Measurements from ENCODE around the gene RPTOR. TPM values are rescaled to one million over a fixed set of nuclear protein-coding genes. Genes with fewer than 3 reads are reported as not detected.
A peak's percentile ranks its signal among the peaks of the same experiment; 100 is the strongest.
"Not testable (repeated sequence)": the region's sequence is repeated elsewhere in the genome, so short reads cannot be mapped to it uniquely, and the experiment has no call there.

The RPTOR gene
- total RNA-seq, 3 donors from 2014 or later = 76.1 to 98.3 (median 89.5) TPM

GRCh38 chr17:80870401-80870800, 325.8 kb downstream of the RPTOR start:
- peaks cover 16% of the 10 kb centered on the region for H3K36me3 Mint-ChIP-seq (ENCODE audit: insufficient read depth)
- H3K9me3 Mint-ChIP-seq = no peaks in the 10 kb centered on the region
- H3K4me3 Mint-ChIP-seq = no peak overlapping the region
- ATAC-seq = peak; percentile 60 to 66
- H3K27me3 Mint-ChIP-seq (ENCODE audit: low read depth) = no peaks in the 10 kb centered on the region
- peaks cover 73% of the 10 kb centered on the region for H3K4me1 Mint-ChIP-seq (ENCODE audit: low read depth)
- no peak for DNase-seq

GRCh38 chr17:80871341-80871740, 326.7 kb downstream of the RPTOR start:
- ATAC-seq = peak in 1 of 2 donors; percentile 32
- Mint-ChIP-seq H3K4me1 (ENCODE audit: low read depth) (peaks cover 68% of the 10 kb centered on the region), H3K27me3 (ENCODE audit: low read depth) (no peaks in the 10 kb centered on the region), H3K36me3 (ENCODE audit: insufficient read depth) (peaks cover 17% of the 10 kb centered on the region), H3K4me3 (peak overlapping the region; percentile 28), H3K9me3 (no peaks in the 10 kb centered on the region)
- DNase-seq = no peak

DNA sequence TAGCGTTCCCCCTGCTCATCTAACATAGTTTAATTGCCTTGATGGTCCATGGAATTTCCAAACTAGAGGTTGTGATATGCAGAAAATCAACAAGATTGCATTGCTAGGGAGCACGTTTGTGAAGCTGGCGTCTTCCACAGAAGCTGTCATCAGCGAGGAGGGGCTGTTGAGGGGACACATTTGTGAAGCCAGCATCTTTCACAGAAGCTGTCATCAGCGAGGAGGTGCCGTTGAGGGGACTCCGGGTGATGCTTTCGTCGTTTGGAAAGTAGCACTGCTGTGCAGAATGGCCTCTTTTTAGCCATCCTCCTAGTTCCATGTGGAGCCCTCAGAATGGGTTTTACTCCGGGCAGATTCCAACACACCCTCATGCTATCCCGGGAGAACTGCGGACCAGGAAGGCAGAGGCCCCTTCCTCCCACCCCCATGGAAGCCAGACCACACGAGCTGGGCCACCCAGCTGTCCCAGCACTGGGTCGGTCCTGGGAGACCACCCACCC, 327.4 kb downstream of the RPTOR start:
- no peaks in the 10 kb centered on the region for H3K27me3 Mint-ChIP-seq (ENCODE audit: low read depth)
- no peak for ATAC-seq
- peak overlapping the region; percentile 20 for H3K4me3 Mint-ChIP-seq
- peaks cover 18% of the 10 kb centered on the region for H3K36me3 Mint-ChIP-seq (ENCODE audit: insufficient read depth)
- H3K4me1 Mint-ChIP-seq (ENCODE audit: low read depth) = peaks cover 69% of the 10 kb centered on the region
- no peak for DNase-seq
- H3K9me3 Mint-ChIP-seq = no peaks in the 10 kb centered on the region

- no peak overlapping the region for H3K4me3 Mint-ChIP-seq
- H3K36me3 Mint-ChIP-seq (ENCODE audit: insufficient read depth) = peaks cover 20% of the 10 kb centered on the region
- no peak for ATAC-seq
- H3K9me3 Mint-ChIP-seq = no peaks in the 10 kb centered on the region
- DNase-seq = no peak
- H3K27me3 Mint-ChIP-seq (ENCODE audit: low read depth) = no peaks in the 10 kb centered on the region
- H3K4me1 Mint-ChIP-seq (ENCODE audit: low read depth) = peaks cover 71% of the 10 kb centered on the region
These were observed 328.1 kb downstream of the RPTOR start for GRCh38 chr17:80872501-80873306.

GRCh38 chr17:80873307-80873951, 328.8 kb downstream of the RPTOR start:
- H3K9me3 Mint-ChIP-seq = no peaks in the 10 kb centered on the region
- H3K36me3 Mint-ChIP-seq (ENCODE audit: insufficient read depth) = peaks cover 20% of the 10 kb centered on the region
- no peak overlapping the region for H3K4me3 Mint-ChIP-seq
- peaks cover 71% of the 10 kb centered on the region for H3K4me1 Mint-ChIP-seq (ENCODE audit: low read depth)
- no peak for DNase-seq
- no peak for ATAC-seq
- H3K27me3 Mint-ChIP-seq (ENCODE audit: low read depth) = no peaks in the 10 kb centered on the region

DNA sequence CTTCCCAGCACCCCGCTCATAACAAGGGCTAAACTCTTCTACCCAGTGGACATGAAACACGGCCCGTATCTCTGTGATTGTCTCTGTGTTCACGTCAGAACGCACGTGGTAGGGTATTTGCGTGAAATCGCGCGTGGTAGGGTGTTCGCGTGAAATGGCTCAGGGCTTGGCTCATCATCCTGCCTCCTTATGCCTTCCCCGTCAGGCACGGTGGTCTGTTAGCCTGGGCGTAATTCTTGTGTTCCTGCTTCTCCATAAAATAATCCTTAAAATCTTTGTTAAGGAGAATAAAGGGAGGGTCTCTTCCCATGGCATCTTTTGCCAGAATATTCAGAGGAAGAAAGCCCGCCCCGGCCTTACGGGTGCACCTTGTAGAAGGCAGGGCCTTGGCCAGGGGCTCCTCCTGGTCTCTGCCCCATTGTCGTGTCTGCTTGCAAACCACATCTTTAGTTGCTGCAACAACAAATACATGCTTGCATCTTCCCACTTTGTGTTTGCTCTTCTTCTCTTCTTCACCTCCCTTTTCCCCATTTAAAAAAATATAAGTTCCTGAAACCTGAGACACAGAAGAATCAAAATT, 330.3 kb downstream of the RPTOR start:
- peaks cover 67% of the 10 kb centered on the region for H3K4me1 Mint-ChIP-seq (ENCODE audit: low read depth)
- DNase-seq (no peak), ATAC-seq (no peak)
- peaks cover 21% of the 10 kb centered on the region for H3K36me3 Mint-ChIP-seq (ENCODE audit: insufficient read depth)
- no peaks in the 10 kb centered on the region for H3K27me3 Mint-ChIP-seq (ENCODE audit: low read depth)
- H3K9me3 Mint-ChIP-seq = no peaks in the 10 kb centered on the region
- H3K4me3 Mint-ChIP-seq = no peak overlapping the region

GRCh38 chr17:80875480-80875995, 330.9 kb downstream of the RPTOR start:
- DNase-seq; H3K9me3 Mint-ChIP-seq; ATAC-seq; H3K27me3 Mint-ChIP-seq (ENCODE audit: low read depth); H3K4me3 Mint-ChIP-seq: not testable (repeated sequence)
- peaks cover 25% of the 10 kb centered on the region for H3K36me3 Mint-ChIP-seq (ENCODE audit: insufficient read depth)
- peaks cover 64% of the 10 kb centered on the region for H3K4me1 Mint-ChIP-seq (ENCODE audit: low read depth)

DNA sequence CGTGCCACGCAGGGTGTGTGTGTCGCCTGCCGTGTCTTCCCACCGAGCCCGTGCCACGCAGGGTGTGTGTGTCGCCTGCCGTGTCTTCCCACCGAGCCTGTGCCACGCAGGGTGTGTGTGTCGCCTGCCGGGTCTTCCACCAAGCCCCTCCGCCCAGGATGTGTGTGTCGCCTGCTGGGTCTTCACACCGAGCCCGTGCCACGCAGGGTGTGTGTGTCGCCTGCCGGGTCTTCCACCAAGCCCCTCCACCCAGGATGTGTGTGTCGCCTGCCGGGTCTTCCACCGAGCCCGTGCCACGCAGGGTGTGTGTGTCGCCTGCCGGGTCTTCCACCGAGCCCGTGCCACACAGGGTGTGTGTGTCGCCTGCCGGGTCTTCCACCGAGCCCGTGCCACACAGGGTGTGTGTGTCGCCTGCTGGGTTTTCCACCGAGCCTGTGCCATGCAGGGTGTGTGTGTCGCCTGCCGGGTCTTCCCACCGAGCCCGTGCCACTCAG, 331.9 kb downstream of the RPTOR start:
- not testable (repeated sequence) for H3K27me3 Mint-ChIP-seq (ENCODE audit: low read depth); DNase-seq; ATAC-seq; H3K9me3 Mint-ChIP-seq
- H3K36me3 Mint-ChIP-seq (ENCODE audit: insufficient read depth) = peaks cover 31% of the 10 kb centered on the region
- peak overlapping the region; percentile 71 for H3K4me3 Mint-ChIP-seq
- H3K4me1 Mint-ChIP-seq (ENCODE audit: low read depth) = peaks cover 54% of the 10 kb centered on the region

DNA sequence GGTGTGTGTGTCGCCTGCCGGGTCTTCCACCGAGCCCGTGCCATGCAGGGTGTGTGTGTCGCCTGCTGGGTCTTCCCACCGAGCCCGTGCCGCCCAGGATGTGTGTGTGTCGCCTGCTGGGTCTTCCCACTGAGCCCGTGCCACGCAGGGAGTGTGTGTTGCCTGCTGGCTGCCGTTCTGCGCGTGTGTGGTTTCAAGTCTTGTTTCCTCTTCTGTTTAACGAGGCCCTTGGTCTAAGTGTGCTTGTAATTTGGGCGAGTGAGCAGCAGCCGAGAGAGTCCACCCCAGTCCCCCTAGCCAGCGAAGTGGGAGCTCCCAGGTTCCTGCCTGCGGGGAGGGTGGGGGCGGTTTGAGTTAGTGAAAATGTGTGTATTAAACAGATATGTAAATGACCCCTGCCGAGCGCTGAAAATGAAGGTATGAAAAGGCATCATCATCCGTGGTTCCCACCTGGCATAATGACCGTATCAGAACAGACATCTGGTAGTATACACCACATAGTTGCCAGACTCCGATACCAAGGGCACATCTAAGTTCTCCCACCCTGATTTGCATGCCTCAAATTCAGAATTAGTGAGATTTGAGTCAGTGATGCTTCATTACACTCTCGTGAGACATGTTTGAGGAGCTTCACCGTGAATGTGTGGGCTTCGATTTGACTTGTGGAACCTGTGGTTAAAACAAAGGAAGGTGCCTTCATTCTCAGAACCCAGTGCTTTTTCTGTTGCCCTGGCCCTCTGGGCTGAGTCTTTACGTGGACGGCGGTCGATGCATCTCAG, 332.5 kb downstream of the RPTOR start:
- Mint-ChIP-seq H3K9me3 (no peaks in the 10 kb centered on the region), H3K4me1 (ENCODE audit: low read depth) (peaks cover 48% of the 10 kb centered on the region), H3K27me3 (ENCODE audit: low read depth) (no peaks in the 10 kb centered on the region), H3K36me3 (ENCODE audit: insufficient read depth) (peaks cover 35% of the 10 kb centered on the region), H3K4me3 (peak overlapping the region; percentile 71)
- DNase-seq (peak; percentile 30), ATAC-seq (peak; percentile 93 to 95)

DNA sequence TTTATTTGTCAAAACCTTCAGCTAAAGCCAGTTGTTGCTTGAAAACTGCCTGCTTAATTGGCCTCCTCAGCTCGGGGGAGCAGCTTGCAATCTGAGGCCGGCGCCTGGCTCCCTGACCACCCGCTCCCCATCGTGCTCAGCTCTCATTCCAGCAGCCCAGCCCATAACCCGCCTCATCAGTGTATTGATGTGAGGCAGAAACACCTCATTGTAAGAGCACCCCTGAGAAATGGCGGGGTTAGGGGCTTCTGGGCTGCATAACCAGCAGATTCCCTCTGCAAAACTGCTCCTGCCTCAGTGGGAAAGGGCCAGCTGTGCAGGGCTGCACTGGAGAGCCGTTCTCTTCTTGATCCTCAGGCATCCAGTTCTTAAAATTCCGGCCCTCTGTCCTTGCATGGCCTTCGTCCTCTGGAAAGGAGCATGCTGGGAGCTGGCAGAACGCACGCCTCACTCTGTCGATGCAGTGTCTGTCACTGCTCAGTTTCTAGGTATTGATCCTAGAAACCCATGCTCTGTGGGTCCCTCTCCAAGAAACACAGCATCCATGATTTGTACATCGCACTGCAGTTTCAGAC, 333.2 kb downstream of the RPTOR start:
- DNase-seq (no peak), ATAC-seq (peak in 1 of 2 donors; percentile 3)
- no peaks in the 10 kb centered on the region for H3K9me3 Mint-ChIP-seq
- H3K4me1 Mint-ChIP-seq (ENCODE audit: low read depth) = peaks cover 45% of the 10 kb centered on the region
- peak overlapping the region; percentile 71 for H3K4me3 Mint-ChIP-seq
- no peaks in the 10 kb centered on the region for H3K27me3 Mint-ChIP-seq (ENCODE audit: low read depth)
- peaks cover 42% of the 10 kb centered on the region for H3K36me3 Mint-ChIP-seq (ENCODE audit: insufficient read depth)

DNA sequence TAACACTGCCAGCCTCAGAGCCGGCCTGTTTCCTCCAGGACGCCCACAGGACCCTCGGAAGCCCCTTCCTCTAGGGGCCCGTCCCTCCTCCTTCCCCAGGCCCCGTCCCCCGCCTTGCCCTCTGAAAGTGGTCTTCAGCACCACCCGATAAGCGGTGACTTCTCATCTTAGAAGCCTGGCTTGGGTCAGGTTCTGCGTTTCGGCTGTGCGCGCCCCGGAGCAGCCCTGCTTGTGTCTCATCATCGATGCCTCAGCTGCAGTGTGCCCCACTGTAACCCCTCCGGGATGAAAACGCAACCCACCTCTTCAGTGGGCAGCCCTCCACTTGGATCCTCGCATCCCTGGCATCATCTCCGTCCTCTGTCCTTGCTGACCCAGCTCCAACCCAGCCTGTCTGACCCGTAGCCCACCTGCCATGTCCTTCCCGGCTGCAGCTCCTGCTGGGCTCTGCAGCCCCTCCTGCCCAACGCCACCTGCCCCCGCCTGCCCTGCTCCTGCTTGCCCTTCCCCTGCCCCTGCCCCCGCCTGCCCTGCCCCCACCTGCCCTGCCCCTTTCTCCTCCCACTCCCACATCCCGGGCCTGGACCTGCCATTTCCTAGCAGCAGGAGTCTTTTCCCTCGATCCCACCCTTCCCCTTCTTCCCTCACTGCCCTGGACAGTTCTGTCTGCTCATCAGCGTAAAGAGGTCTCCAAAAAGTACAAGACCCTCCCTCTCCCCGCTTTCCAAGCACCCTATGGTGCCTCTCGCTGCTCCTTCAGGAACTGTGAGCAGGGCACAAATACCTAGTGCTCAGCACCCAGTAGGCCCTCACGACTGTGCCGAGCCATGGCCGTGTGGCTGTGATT, 334.5 kb downstream of the RPTOR start:
- no peaks in the 10 kb centered on the region for H3K9me3 Mint-ChIP-seq
- no peak for DNase-seq
- H3K27me3 Mint-ChIP-seq (ENCODE audit: low read depth) = no peaks in the 10 kb centered on the region
- no peak for ATAC-seq
- no peak overlapping the region for H3K4me3 Mint-ChIP-seq
- H3K4me1 Mint-ChIP-seq (ENCODE audit: low read depth) = peaks cover 32% of the 10 kb centered on the region
- H3K36me3 Mint-ChIP-seq (ENCODE audit: insufficient read depth) = peaks cover 44% of the 10 kb centered on the region

GRCh38 chr17:80879723-80880647, 335.3 kb downstream of the RPTOR start:
- Mint-ChIP-seq H3K9me3 (no peaks in the 10 kb centered on the region), H3K27me3 (ENCODE audit: low read depth) (no peaks in the 10 kb centered on the region), H3K36me3 (ENCODE audit: insufficient read depth) (peaks cover 47% of the 10 kb centered on the region), H3K4me3 (no peak overlapping the region), H3K4me1 (ENCODE audit: low read depth) (peaks cover 32% of the 10 kb centered on the region)
- ATAC-seq (no peak), DNase-seq (no peak)

Data from activated T-cell treated with anti-CD3 and anti-CD28 coated beads, Interleukin-2, amount 50 U/mL, for 4 hours (primary cell).